Measurements from ENCODE around the gene CD46. TPM values are rescaled to one million over a fixed set of nuclear protein-coding genes. Genes with fewer than 3 reads are reported as not detected.
"Not testable (repeated sequence)": the region's sequence is repeated elsewhere in the genome, so short reads cannot be mapped to it uniquely, and the experiment has no call there.

CD46 gene
- total RNA-seq, 2 donors from 2014 or later: 44.9 to 85.4 TPM

- no peak overlapping the region for H3K4me3 ChIP-seq
- DNase-seq (ENCODE audit: low spot score): no peak
- H3K27ac ChIP-seq: no peak overlapping the region
- TF ChIP-seq CTCF (IDR thresholded peaks at IDR 0.05): no peak
- no peaks in the 10 kb centered on the region for H3K27me3 ChIP-seq
- no peaks in the 10 kb centered on the region for H3K4me1 ChIP-seq
- H3K36me3 ChIP-seq: no peaks in the 10 kb centered on the region
- H3K9me3 ChIP-seq: peaks cover 0 to 4% of the 10 kb centered on the region in 2 donors
These were observed 32.6 kb upstream of the CD46 start for GRCh38 chr1:207719234-207719633.

- not testable (repeated sequence) for DNase-seq (ENCODE audit: low spot score); H3K36me3 ChIP-seq; H3K4me1 ChIP-seq; H3K4me3 ChIP-seq; H3K27ac ChIP-seq; H3K9me3 ChIP-seq; H3K27me3 ChIP-seq
These were observed 23.5 kb upstream of the CD46 start for GRCh38 chr1:207728200-207728858.

GRCh38 chr1:207737503-207738157 is 14.2 kb upstream of the CD46 start:
- H3K4me1 ChIP-seq; H3K9me3 ChIP-seq; H3K4me3 ChIP-seq; H3K27me3 ChIP-seq; DNase-seq (ENCODE audit: low spot score); H3K36me3 ChIP-seq; H3K27ac ChIP-seq: not testable (repeated sequence)

- H3K9me3 ChIP-seq; H3K27me3 ChIP-seq; H3K4me3 ChIP-seq; DNase-seq (ENCODE audit: low spot score); H3K27ac ChIP-seq; H3K4me1 ChIP-seq; H3K36me3 ChIP-seq: not testable (repeated sequence)
These were observed 13.6 kb upstream of the CD46 start for GRCh38 chr1:207738158-207738659.

- no peaks in the 10 kb centered on the region for H3K4me1 ChIP-seq
- H3K9me3 ChIP-seq: no peaks in the 10 kb centered on the region
- no peak for TF ChIP-seq CTCF (IDR thresholded peaks at IDR 0.05)
- no peak for DNase-seq (ENCODE audit: low spot score)
- H3K27ac ChIP-seq: no peak overlapping the region
- no peaks in the 10 kb centered on the region for H3K27me3 ChIP-seq
- no peak overlapping the region for H3K4me3 ChIP-seq
- H3K36me3 ChIP-seq: no peaks in the 10 kb centered on the region
These were observed 11.6 kb upstream of the CD46 start for GRCh38 chr1:207740207-207740606.

- no peak for DNase-seq (ENCODE audit: low spot score)
These were observed 8.9 kb upstream of the CD46 start for GRCh38 chr1:207742850-207743555.

More at GRCh38 chr1:207742850-207743555, 8.9 kb upstream of the CD46 start:
- H3K4me1 ChIP-seq: peaks cover 0 to 3% of the 10 kb centered on the region in 2 donors
- H3K36me3 ChIP-seq: no peaks in the 10 kb centered on the region
- H3K9me3 ChIP-seq: no peaks in the 10 kb centered on the region
- no peak for TF ChIP-seq CTCF (IDR thresholded peaks at IDR 0.05)
- no peak overlapping the region for H3K4me3 ChIP-seq
- no peaks in the 10 kb centered on the region for H3K27me3 ChIP-seq
- no peak overlapping the region for H3K27ac ChIP-seq

All from right atrium auricular region (tissue), 2 donors.